HCT116 (cell line): ENCODE data around the gene TAS2R20. TPM values are rescaled to one million over a fixed set of nuclear protein-coding genes. Genes with fewer than 3 reads are reported as not detected.

ENCODE experiments used
- ATAC-seq: fragments of 200-7000 bp; cut with Tn5 transposase; 2 replicates; pipeline ENCODE4 v1.9.1; 2020; ENCODE audit warnings: mild to moderate bottlenecking, moderate library complexity
- BruUV-seq: library from RNA; stranded (reverse); fragments of 400-500 nt; replicated peaks from 2 replicates; lab custom pipeline; 2021; lab: Mats Ljungman, UMichigan
- CTCF ChIA-PET: fragments of 300-600 bp; sonication (Branson Sonifier 250); formaldehyde crosslinking; loops from one replicate; lab custom pipeline; 2021; ENCODE audit warnings: antibody characterized with exemption; lab: Charles Lee
- POLR2A ChIA-PET: fragments of 300-600, 350-600 bp; sonication (Branson Sonifier 250); formaldehyde crosslinking; loops from one replicate; lab custom pipeline; 2021; ENCODE audit warnings: antibody characterized with exemption; lab: Charles Lee
- RAD21 ChIA-PET, 2 experiments: fragments of 300-600 bp; sonication (Branson Sonifier 250); formaldehyde crosslinking; loops; one replicate each; lab custom pipeline; 2023; ENCODE audit warnings: low total read pairs in 2 of 2; ENCODE audit not compliant: uncharacterized antibody in 2 of 2, unreplicated experiment in 2 of 2, low non-redundant PET in 1 of 2; lab: Charles Lee
- DNase-seq: peaks from one replicate; pipeline ENCODE4 v3.0.0-alpha.2; 2010; ENCODE audit warnings: low read depth, low spot score
- H2AFZ ChIP-seq: fragments of 200-600 bp; shearing (Covaris generic), sonication (generic); 2 replicates; pipeline ENCODE4 v1.6.1; 2017; ENCODE audit warnings: low read depth, mixed run types, mixed read lengths, antibody characterized with exemption, low read length; ENCODE audit not compliant: poor library complexity, severe bottlenecking
- H3K27ac ChIP-seq: 2 replicates; pipeline ENCODE4 v1.5.1; 2012; ENCODE audit warnings: low read depth, low read length
- H3K27me3 ChIP-seq: fragments of 200-600 bp; sonication (generic); 2 replicates; pipeline ENCODE4 v1.6.1; 2016; ENCODE audit warnings: mixed run types, low read length, mixed read lengths; ENCODE audit not compliant: insufficient read depth
- H3K36me3 ChIP-seq, 2 experiments: fragments of 200-500 bp in 1 of 2; fragments of 200-600 bp in 1 of 2; sonication (Bioruptor generic) in 1 of 2; sonication (generic) in 1 of 2; 2 replicates each; pipeline versions ENCODE4 v1.5.1 to v1.6.1; 2014 to 2016; ENCODE audit warnings: low read length in 2 of 2, inconsistent platforms in 1 of 2, mixed read lengths in 1 of 2, mixed run types in 1 of 2; ENCODE audit not compliant: insufficient read depth in 2 of 2, control insufficient read depth in 1 of 2
- H3K4me1 ChIP-seq, 2 experiments: fragments of 200-600 bp in 1 of 2; sonication (generic) in 1 of 2; 2 replicates each; pipeline versions ENCODE4 v1.5.1 to v1.6.1; 2012 to 2017; ENCODE audit warnings: low read length in 2 of 2, inconsistent platforms in 1 of 2, mild to moderate bottlenecking in 1 of 2, mixed read lengths in 1 of 2, mixed run types in 1 of 2, moderate library complexity in 1 of 2; ENCODE audit not compliant: insufficient read depth in 2 of 2, control insufficient read depth in 1 of 2
- H3K4me2 ChIP-seq: fragments of 200-600 bp; sonication (generic); 2 replicates; pipeline ENCODE4 v1.6.1; 2017; ENCODE audit warnings: mixed run types, low read length, mixed read lengths
- H3K4me3 ChIP-seq, 2 experiments: fragments of 200-600 bp in 1 of 2; sonication (generic) in 1 of 2; replicated peaks in 1 of 2; 2 replicates each; pipeline ENCODE4 v1.5.1; 2011 to 2016; ENCODE audit warnings: low read length in 2 of 2, control low read depth in 1 of 2, low read depth in 1 of 2, mild to moderate bottlenecking in 1 of 2, mixed read lengths in 1 of 2, mixed run types in 1 of 2
- H3K79me2 ChIP-seq: fragments of 200-600 bp; sonication (generic); 2 replicates; pipeline ENCODE4 v1.6.1; 2017; ENCODE audit warnings: mild to moderate bottlenecking, mixed run types, low read length, moderate library complexity, mixed read lengths; ENCODE audit not compliant: insufficient read depth
- H3K9ac ChIP-seq: fragments of 200-600 bp; sonication (generic); 2 replicates; pipeline ENCODE4 v1.6.1; 2016; ENCODE audit warnings: low read length, mixed read lengths
- H3K9me2 ChIP-seq: fragments of 200-600 bp; sonication (generic), shearing (Covaris generic); 2 replicates; pipeline ENCODE4 v1.6.1; 2017; ENCODE audit warnings: mixed run types, mild to moderate bottlenecking, moderate library complexity; ENCODE audit not compliant: insufficient read depth
- H3K9me3 ChIP-seq, 2 experiments: fragments of 200-500 bp in 1 of 2; fragments of 200-600 bp in 1 of 2; sonication (Bioruptor generic) in 1 of 2; sonication (generic) in 1 of 2; 2 replicates each; pipeline ENCODE4 v1.6.1; 2014 to 2017; ENCODE audit warnings: low read length in 2 of 2, mixed read lengths in 2 of 2, inconsistent platforms in 1 of 2, low read depth in 1 of 2, mild to moderate bottlenecking in 1 of 2, mixed run types in 1 of 2, moderate library complexity in 1 of 2; ENCODE audit not compliant: control insufficient read depth in 1 of 2, insufficient read depth in 1 of 2
- H4K20me1 ChIP-seq: fragments of 200-600 bp; sonication (generic), shearing (Covaris generic); 2 replicates; pipeline ENCODE4 v1.6.1; 2017; ENCODE audit warnings: mixed run types, mild to moderate bottlenecking, moderate library complexity; ENCODE audit not compliant: insufficient read depth
- CBX3 ChIP-seq: IDR thresholded peaks from 2 replicates; pipeline ENCODE4 v1.6.1; 2012; ENCODE audit warnings: low read depth
- CEBPB ChIP-seq: IDR thresholded peaks from 2 replicates; pipeline ENCODE4 v1.6.1; 2012; ENCODE audit warnings: low read depth
- EGR1 ChIP-seq: IDR thresholded peaks from 2 replicates; pipeline ENCODE4 v1.6.1; 2012; ENCODE audit warnings: low read depth
- ELF1 ChIP-seq: IDR thresholded peaks from 2 replicates; pipeline ENCODE4 v1.6.1; 2012; ENCODE audit warnings: low read depth, borderline replicate concordance
- EZH2 ChIP-seq: fragments of 200-600 bp; sonication (generic); IDR thresholded peaks from 2 replicates; pipeline ENCODE4 v1.6.1; 2017; ENCODE audit warnings: antibody characterized with exemption, mixed run types
- FOSL1 ChIP-seq: IDR thresholded peaks from 2 replicates; pipeline ENCODE4 v1.6.1; 2012; ENCODE audit warnings: low read depth
- RAD21 ChIP-seq: IDR thresholded peaks from 2 replicates; pipeline ENCODE4 v1.6.1; 2012; ENCODE audit warnings: low read depth, mild to moderate bottlenecking
- SIN3A ChIP-seq: IDR thresholded peaks from 2 replicates; pipeline ENCODE4 v1.6.1; 2012; ENCODE audit warnings: low read depth
- SP1 ChIP-seq: IDR thresholded peaks from 2 replicates; pipeline ENCODE4 v1.6.1; 2012; ENCODE audit warnings: low read depth
- YY1 ChIP-seq: IDR thresholded peaks from 2 replicates; pipeline ENCODE4 v1.6.1; 2011; ENCODE audit warnings: low read length, low read depth, moderate library complexity, mild to moderate bottlenecking; ENCODE audit not compliant: insufficient replicate concordance; ENCODE audit errors: extremely low read depth
- intact Hi-C: fragments of 100-400 bp; cut with micrococcal nuclease; formaldehyde crosslinking; loops from 2 replicates; pipeline ENCODE4 v1.10.0; 2022
- total RNA-seq: library from RNA; stranded (reverse); gene quantifications from one replicate; pipeline ENCODE4 v1.2.1, GENCODE V29; 2021; ENCODE audit not compliant: unreplicated experiment
- TF ChIP-seq, protein P1 (sequence below): IDR thresholded peaks from 2 replicates; pipeline ENCODE4 v1.6.1; 2012
- TF ChIP-seq, protein P2 (sequence below), 3 experiments: fragments of 200-600 bp in 1 of 3; sonication (generic) in 1 of 3; IDR thresholded peaks in 2 of 3; conservative IDR thresholded peaks in 1 of 3; 2 replicates each; pipeline ENCODE4 v1.5.1; 2012 to 2017; ENCODE audit warnings: low read depth in 2 of 3, low read length in 2 of 3, antibody characterized with exemption in 1 of 3, borderline replicate concordance in 1 of 3, control low read depth in 1 of 3, mild to moderate bottlenecking in 1 of 3, mixed read lengths in 1 of 3, mixed run types in 1 of 3, moderate library complexity in 1 of 3; ENCODE audit not compliant: insufficient read depth in 1 of 3
- TF ChIP-seq, protein P3 (sequence below): IDR thresholded peaks from 2 replicates; pipeline ENCODE4 v1.6.1; 2012
- TF ChIP-seq, protein P4 (sequence below): IDR thresholded peaks from 2 replicates; pipeline ENCODE4 v1.6.1; 2012; ENCODE audit warnings: low read depth

The TAS2R20 gene
- total RNA-seq, 1 experiment from 2014 or later = 0.76 TPM

DNA sequence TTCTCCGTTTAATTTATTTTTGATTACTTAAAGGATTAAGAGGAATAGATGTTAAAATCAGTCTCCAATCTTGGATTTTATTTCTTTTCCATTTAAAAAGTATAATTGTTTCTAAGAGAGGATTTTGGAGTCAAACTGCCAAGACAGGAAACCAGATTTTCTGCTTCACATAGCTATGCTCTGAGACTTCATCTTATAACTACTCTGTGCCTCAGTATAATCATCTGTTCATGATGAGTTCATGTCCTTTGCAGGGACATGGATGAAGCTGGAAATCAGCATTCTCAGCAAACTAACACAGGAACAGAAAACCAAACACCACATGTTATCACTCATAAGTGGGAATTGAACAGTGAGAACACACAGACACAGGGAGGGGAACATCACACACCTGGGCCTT lies 42.1 kb upstream of the TAS2R20 start:
- Histone ChIP-seq H3K79me2 (peaks cover 19% of the 10 kb centered on the region), H3K9me3 (no peaks in the 10 kb centered on the region), H4K20me1 (no peaks in the 10 kb centered on the region), H3K9me2 (no peaks in the 10 kb centered on the region), H3K4me2 (no peak overlapping the region), H3K36me3 (no peaks in the 10 kb centered on the region), H3K27me3 (no peaks in the 10 kb centered on the region), H3K4me1 (no peaks in the 10 kb centered on the region), H3K4me3 (no peak overlapping the region), H2AFZ (no peak overlapping the region), H3K9ac (no peak overlapping the region), H3K27ac (no peak overlapping the region)
- ChIA-PET CTCF (no interaction called here), RAD21 (no interaction called here), POLR2A (no interaction called here)
- intact Hi-C loops = no loop called here
- ATAC-seq (no peak), DNase-seq (no peak)
- BruUV-seq = no TSS peak
- TF ChIP-seq EGR1 = no peak
- no peak for TF ChIP-seq SIN3A
- TF ChIP-seq YY1 = no peak
- TF ChIP-seq, protein P1, sequence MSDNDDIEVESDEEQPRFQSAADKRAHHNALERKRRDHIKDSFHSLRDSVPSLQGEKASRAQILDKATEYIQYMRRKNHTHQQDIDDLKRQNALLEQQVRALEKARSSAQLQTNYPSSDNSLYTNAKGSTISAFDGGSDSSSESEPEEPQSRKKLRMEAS = no peak

DNA sequence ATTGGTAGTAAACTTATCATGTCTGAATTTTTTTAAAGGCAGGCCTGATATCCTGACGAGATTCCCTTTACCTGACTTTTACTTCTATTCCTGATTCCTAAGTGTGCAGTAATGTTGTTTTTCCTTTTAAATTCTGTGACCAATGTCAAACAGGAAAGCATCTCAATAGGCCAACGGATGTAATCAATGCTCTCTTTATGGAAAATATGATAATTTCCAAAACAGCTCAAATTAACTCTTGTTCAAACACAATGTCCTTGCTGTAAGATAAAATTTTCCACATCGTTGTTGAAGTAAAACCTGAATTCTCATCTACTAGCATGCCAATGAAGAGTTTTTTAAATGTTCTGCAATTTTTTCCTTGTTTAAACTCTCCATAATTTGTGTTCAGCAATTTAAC lies 41.1 kb upstream of the TAS2R20 start:
- H2AFZ ChIP-seq = no peak overlapping the region
- ATAC-seq (no peak), DNase-seq (no peak)
- H3K4me2 ChIP-seq = no peak overlapping the region
- POLR2A ChIA-PET = no interaction called here
- BruUV-seq = no TSS peak
- no peaks in the 10 kb centered on the region for H3K9me2 ChIP-seq
- H3K9me3 ChIP-seq = no peaks in the 10 kb centered on the region
- peaks cover 19% of the 10 kb centered on the region for H3K79me2 ChIP-seq
- H4K20me1 ChIP-seq = no peaks in the 10 kb centered on the region
- RAD21 ChIA-PET = no interaction called here
- no peaks in the 10 kb centered on the region for H3K36me3 ChIP-seq
- intact Hi-C loops = no loop called here
- no peak overlapping the region for H3K9ac ChIP-seq
- CTCF ChIA-PET = no interaction called here
- H3K4me1 ChIP-seq = no peaks in the 10 kb centered on the region
- no peaks in the 10 kb centered on the region for H3K27me3 ChIP-seq
- H3K27ac ChIP-seq = no peak overlapping the region
- no peak overlapping the region for H3K4me3 ChIP-seq
- TF ChIP-seq SP1 (no peak), YY1 (no peak), RAD21 (no peak), FOSL1 (no peak), SIN3A (no peak), CBX3 (no peak), ELF1 (no peak), EZH2 (no peak), CEBPB (no peak)
- TF ChIP-seq, protein P2, sequence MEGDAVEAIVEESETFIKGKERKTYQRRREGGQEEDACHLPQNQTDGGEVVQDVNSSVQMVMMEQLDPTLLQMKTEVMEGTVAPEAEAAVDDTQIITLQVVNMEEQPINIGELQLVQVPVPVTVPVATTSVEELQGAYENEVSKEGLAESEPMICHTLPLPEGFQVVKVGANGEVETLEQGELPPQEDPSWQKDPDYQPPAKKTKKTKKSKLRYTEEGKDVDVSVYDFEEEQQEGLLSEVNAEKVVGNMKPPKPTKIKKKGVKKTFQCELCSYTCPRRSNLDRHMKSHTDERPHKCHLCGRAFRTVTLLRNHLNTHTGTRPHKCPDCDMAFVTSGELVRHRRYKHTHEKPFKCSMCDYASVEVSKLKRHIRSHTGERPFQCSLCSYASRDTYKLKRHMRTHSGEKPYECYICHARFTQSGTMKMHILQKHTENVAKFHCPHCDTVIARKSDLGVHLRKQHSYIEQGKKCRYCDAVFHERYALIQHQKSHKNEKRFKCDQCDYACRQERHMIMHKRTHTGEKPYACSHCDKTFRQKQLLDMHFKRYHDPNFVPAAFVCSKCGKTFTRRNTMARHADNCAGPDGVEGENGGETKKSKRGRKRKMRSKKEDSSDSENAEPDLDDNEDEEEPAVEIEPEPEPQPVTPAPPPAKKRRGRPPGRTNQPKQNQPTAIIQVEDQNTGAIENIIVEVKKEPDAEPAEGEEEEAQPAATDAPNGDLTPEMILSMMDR (IDR thresholded peaks at IDR 0.05 in 2 of 3, conservative IDR thresholded peaks at IDR 0.05 in 1 of 3; ENCODE audit: borderline replicate concordance in 1 of 3, insufficient read depth in 1 of 3, low read depth in 2 of 3, low read length in 2 of 3) = no peak
- TF ChIP-seq, protein P3, sequence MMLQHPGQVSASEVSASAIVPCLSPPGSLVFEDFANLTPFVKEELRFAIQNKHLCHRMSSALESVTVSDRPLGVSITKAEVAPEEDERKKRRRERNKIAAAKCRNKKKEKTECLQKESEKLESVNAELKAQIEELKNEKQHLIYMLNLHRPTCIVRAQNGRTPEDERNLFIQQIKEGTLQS = no peak
- TF ChIP-seq, protein P4, sequence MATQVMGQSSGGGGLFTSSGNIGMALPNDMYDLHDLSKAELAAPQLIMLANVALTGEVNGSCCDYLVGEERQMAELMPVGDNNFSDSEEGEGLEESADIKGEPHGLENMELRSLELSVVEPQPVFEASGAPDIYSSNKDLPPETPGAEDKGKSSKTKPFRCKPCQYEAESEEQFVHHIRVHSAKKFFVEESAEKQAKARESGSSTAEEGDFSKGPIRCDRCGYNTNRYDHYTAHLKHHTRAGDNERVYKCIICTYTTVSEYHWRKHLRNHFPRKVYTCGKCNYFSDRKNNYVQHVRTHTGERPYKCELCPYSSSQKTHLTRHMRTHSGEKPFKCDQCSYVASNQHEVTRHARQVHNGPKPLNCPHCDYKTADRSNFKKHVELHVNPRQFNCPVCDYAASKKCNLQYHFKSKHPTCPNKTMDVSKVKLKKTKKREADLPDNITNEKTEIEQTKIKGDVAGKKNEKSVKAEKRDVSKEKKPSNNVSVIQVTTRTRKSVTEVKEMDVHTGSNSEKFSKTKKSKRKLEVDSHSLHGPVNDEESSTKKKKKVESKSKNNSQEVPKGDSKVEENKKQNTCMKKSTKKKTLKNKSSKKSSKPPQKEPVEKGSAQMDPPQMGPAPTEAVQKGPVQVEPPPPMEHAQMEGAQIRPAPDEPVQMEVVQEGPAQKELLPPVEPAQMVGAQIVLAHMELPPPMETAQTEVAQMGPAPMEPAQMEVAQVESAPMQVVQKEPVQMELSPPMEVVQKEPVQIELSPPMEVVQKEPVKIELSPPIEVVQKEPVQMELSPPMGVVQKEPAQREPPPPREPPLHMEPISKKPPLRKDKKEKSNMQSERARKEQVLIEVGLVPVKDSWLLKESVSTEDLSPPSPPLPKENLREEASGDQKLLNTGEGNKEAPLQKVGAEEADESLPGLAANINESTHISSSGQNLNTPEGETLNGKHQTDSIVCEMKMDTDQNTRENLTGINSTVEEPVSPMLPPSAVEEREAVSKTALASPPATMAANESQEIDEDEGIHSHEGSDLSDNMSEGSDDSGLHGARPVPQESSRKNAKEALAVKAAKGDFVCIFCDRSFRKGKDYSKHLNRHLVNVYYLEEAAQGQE = no peak
- TF ChIP-seq, protein P1 = no peak
